ENCODE results near the gene ASCC3. TPM values are rescaled to one million over a fixed set of nuclear protein-coding genes. Genes with fewer than 3 reads are reported as not detected.
"Not testable (repeated sequence)": the region's sequence is repeated elsewhere in the genome, so short reads cannot be mapped to it uniquely, and the experiment has no call there.

Gene ASCC3
- total RNA-seq, 1 donor from 2014 or later, result 13.9 TPM

GRCh38 chr6:100691972-100692371 lies 189.2 kb downstream of the ASCC3 start:
- ATAC-seq (ENCODE audit: poor library complexity) (no peak), DNase-seq (no peak)
- intact Hi-C loops (cut with DNase I), result no loop called here

- intact Hi-C loops (cut with DNase I), result no loop called here
- ATAC-seq (ENCODE audit: poor library complexity) (no peak), DNase-seq (no peak)
Measured at GRCh38 chr6:100686216-100686615, 194.9 kb downstream of the ASCC3 start.

GRCh38 chr6:100685747-100686146 lies 195.4 kb downstream of the ASCC3 start:
- DNase-seq (no peak), ATAC-seq (ENCODE audit: poor library complexity) (peak; percentile 56)
- intact Hi-C loops (cut with DNase I), result no loop called here

GRCh38 chr6:100680163-100680562 lies 201.0 kb downstream of the ASCC3 start:
- intact Hi-C loops (cut with DNase I), result no loop called here
- ATAC-seq (ENCODE audit: poor library complexity) (no peak), DNase-seq (no peak)

GRCh38 chr6:100678027-100678426 lies 203.1 kb downstream of the ASCC3 start:
- ATAC-seq (ENCODE audit: poor library complexity) (no peak), DNase-seq (no peak)
- intact Hi-C loops (cut with DNase I), result no loop called here

GRCh38 chr6:100677240-100677639 lies 203.9 kb downstream of the ASCC3 start:
- DNase-seq, result no peak
- intact Hi-C loops (cut with DNase I), result no loop called here
- ATAC-seq (ENCODE audit: poor library complexity), result no peak

GRCh38 chr6:100673641-100674040 lies 207.5 kb downstream of the ASCC3 start:
- ATAC-seq (ENCODE audit: poor library complexity), result no peak
- no peak for DNase-seq
- intact Hi-C loops (cut with DNase I), result no loop called here

GRCh38 chr6:100671740-100672139 lies 209.4 kb downstream of the ASCC3 start:
- DNase-seq (no peak), ATAC-seq (ENCODE audit: poor library complexity) (no peak)
- intact Hi-C loops (cut with DNase I), result no loop called here

- intact Hi-C loops (cut with DNase I), result no loop called here
- no peak for ATAC-seq (ENCODE audit: poor library complexity)
- DNase-seq, result no peak
Measured at GRCh38 chr6:100670056-100670455, 211.1 kb downstream of the ASCC3 start.

- ATAC-seq (ENCODE audit: poor library complexity) (no peak), DNase-seq (no peak)
- intact Hi-C loops (cut with DNase I), result loop anchor here (10.0 kb wide), 1 partner anchor 550 kb away; no protein-coding TSS in a partner anchor
Measured at GRCh38 chr6:100665041-100665380, 216.1 kb downstream of the ASCC3 start.

GRCh38 chr6:100664274-100665040 lies 216.7 kb downstream of the ASCC3 start:
- no peak for DNase-seq
- no peak for ATAC-seq (ENCODE audit: poor library complexity)
- intact Hi-C loops (cut with DNase I), result loop anchor here (10.0 kb wide), 1 partner anchor 550 kb away; no protein-coding TSS in a partner anchor

GRCh38 chr6:100663219-100663863 lies 217.8 kb downstream of the ASCC3 start:
- DNase-seq, result no peak
- intact Hi-C loops (cut with DNase I), result loop anchor here (10.0 kb wide), 1 partner anchor 549 kb away; no protein-coding TSS in a partner anchor
- ATAC-seq (ENCODE audit: poor library complexity), result no peak

- ATAC-seq (ENCODE audit: poor library complexity) (no peak), DNase-seq (no peak)
- intact Hi-C loops (cut with DNase I), result loop anchor here (10.0 kb wide), 1 partner anchor 547 kb away; no protein-coding TSS in a partner anchor
Measured at GRCh38 chr6:100662264-100662663, 218.9 kb downstream of the ASCC3 start.

GRCh38 chr6:100658486-100658885 lies 222.6 kb downstream of the ASCC3 start:
- intact Hi-C loops (cut with DNase I), result loop anchor here (10.0 kb wide), 1 partner anchor 654 kb away; no protein-coding TSS in a partner anchor
- no peak for DNase-seq
- ATAC-seq (ENCODE audit: poor library complexity), result no peak

- ATAC-seq (ENCODE audit: poor library complexity) (no peak), DNase-seq (no peak)
- intact Hi-C loops (cut with DNase I), result loop anchor here (10.0 kb wide), 1 partner anchor 653 kb away; no protein-coding TSS in a partner anchor
Measured at GRCh38 chr6:100657678-100658330, 223.3 kb downstream of the ASCC3 start.

GRCh38 chr6:100641147-100641546 lies 240.0 kb downstream of the ASCC3 start:
- DNase-seq; intact Hi-C loops (cut with DNase I); ATAC-seq (ENCODE audit: poor library complexity): not testable (repeated sequence)

GRCh38 chr6:100633096-100633777 lies 247.9 kb downstream of the ASCC3 start:
- intact Hi-C loops (cut with DNase I), result no loop called here

GRCh38 chr6:100630536-100630935 lies 250.6 kb downstream of the ASCC3 start:
- intact Hi-C loops (cut with DNase I), result no loop called here
- no peak for DNase-seq
- ATAC-seq (ENCODE audit: poor library complexity), result no peak

More at GRCh38 chr6:100633096-100633777, 247.9 kb downstream of the ASCC3 start:
- DNase-seq (no peak), ATAC-seq (ENCODE audit: poor library complexity) (peak; percentile 18)

Measured in Right ventricle myocardium superior (tissue), 1 donor.